NOMO-1 (cell line): ENCODE results near the gene SYNJ2.

Source experiments
- DNase-seq, 2 experiments: peaks; one replicate each; lab custom pipeline; 2025; ENCODE audit not compliant: unreplicated experiment in 2 of 2; lab: John Stamatoyannopoulos, UW

The SYNJ2 gene

DNA sequence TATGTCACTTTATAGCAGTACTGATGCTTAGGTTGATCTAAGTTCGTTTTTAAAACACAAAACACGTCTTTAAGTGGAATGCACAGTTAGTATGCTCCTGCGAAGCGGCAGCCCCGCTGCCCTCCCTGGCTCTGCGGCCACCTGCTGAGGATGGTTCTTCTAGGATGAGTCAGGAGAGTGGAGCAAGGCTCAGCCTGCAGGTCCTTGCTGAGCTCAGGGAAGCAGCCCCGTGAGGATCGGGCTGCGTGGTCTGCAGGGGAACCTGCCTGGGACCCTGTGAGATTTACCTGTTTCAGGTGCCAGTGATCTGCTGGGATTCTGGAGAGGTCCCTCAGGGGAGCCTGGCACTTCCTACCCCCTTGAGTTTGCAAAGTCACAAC lies 57.5 kb downstream of the SYNJ2 start:
- no peak for DNase-seq

- DNase-seq = no peak
Observed at GRCh38 chr6:158039571-158040050, 57.9 kb downstream of the SYNJ2 start.

DNA sequence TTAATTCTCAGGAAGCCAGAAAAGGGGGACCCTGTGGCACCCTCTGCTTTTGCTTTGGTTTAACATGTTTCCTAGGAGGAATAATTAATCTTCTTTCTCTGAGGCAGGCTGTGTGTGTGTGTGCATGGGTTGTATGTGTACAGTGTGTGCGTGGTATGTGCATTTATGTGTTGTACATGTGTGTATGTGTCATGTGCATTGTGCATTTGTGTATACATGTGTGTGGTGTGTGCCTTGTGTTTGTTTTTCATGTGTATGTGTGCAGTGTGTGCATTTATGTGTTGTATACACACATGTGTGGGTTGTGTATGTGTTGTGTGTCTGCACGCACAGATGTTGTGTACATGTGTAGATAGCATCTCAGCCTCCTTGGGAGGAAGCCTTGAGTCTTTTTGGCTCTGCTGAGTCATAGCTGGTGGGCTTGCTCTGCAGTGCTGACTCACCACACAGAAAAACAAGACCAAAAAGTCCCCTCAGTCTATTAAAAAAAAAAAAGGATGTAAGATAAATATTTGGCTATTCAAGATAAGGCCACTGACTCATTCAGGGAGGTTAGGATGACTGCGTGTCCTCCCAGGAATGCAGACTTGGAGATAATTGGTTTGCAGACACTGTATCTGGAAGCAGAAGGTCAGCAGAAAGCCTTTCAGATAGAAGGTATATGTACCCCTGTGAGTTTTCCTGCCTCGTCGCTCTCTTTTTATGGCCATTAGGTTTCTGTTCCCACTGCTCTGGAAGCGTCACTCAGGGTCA lies 58.6 kb downstream of the SYNJ2 start:
- DNase-seq = peak in 1 of 2 experiments; percentile 30

DNA sequence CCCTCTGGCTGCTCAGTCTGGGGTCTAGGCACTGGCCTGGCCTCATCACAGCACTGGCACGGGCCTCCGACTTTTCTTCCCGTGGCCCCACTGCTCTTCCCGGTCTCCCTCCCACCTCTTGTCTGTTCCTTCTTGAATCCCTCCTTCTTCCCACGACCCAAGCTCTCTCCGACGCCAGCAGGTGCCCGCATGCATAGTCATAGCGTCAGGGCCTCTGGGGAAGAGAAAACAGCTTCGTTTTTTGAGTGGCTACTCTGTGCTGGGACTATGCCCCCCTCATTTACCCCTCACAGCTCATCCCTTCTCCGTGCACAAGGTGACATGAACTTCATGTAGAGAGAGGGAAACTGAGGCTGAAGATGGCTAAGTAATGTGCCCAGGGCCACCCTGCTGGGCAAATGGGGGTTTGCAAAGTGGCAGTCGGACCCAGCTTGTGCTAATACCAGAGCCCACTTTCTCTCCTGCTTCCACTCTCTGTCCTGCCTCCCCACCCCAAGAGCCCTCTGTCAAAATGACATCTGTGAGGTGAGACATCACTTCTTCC lies 59.2 kb downstream of the SYNJ2 start:
- no peak for DNase-seq

- no peak for DNase-seq
Observed at GRCh38 chr6:158041370-158041769, 59.7 kb downstream of the SYNJ2 start.

GRCh38 chr6:158041788-158042187 lies 60.1 kb downstream of the SYNJ2 start:
- no peak for DNase-seq

GRCh38 chr6:158042245-158042798 lies 60.7 kb downstream of the SYNJ2 start:
- DNase-seq = no peak

- DNase-seq = no peak
Observed at GRCh38 chr6:158043008-158043407, 61.3 kb downstream of the SYNJ2 start.

DNA sequence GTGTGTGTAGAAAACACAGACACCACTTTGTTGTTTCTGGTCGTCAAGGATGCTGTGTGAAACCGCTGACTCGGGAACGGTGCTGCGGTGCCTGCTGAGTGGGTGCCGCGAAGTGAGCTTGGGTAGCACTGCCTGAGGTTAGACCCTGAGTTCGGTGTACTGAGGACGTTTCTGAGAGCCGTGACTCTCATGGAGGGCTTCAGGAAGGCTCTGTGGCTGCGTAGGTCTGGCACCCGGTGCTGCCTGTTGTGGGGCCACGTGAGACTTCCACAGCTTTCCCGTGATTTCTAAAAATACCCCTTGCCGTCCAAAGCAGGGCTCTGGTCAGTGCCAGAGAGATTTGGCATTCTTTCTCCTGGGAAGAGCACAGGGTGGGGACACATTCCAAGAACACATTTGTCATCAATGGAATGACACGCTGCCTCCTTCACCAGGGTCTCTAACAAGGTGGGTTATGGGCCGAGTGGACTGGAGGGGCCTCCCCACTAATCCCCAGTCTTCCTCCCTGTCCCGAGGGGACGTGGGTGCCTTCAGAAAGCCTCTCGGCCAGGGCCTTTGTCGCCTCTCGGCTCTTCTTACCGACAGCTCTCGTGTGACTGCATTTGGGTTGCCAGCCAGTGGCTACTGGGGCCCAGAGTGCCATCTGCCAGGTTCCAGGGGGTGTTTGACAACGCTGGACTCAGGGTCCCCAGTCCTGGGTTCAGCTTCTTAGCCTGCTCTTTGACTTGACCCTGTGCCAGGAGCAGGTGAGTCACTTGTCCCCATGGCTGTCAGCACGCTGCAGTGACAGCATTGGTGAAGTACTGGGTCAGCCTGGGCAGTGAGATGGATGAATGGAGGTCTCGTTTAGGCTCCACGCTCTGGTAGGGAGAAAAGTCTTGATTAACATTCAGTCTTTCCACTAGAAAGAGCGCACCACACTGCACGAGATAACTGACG lies 62.2 kb downstream of the SYNJ2 start:
- DNase-seq = no peak

DNA sequence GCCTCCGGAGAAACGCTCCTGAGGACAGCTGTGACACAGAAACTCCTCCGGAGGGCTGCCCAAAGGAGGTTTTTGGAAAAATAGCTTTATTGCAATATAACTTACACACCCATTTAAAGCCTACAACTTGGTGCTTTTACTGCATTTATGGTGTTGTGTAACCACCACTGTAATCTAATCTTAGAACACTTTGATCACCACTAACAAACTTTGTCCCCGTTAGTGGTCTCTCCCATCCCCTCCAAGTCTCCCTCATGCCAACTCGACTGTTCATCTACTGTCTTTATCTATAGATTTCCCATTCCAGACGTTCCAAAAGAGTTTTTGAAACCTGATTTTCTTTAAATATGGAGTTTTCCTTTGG lies 62.8 kb downstream of the SYNJ2 start:
- DNase-seq = no peak

DNA sequence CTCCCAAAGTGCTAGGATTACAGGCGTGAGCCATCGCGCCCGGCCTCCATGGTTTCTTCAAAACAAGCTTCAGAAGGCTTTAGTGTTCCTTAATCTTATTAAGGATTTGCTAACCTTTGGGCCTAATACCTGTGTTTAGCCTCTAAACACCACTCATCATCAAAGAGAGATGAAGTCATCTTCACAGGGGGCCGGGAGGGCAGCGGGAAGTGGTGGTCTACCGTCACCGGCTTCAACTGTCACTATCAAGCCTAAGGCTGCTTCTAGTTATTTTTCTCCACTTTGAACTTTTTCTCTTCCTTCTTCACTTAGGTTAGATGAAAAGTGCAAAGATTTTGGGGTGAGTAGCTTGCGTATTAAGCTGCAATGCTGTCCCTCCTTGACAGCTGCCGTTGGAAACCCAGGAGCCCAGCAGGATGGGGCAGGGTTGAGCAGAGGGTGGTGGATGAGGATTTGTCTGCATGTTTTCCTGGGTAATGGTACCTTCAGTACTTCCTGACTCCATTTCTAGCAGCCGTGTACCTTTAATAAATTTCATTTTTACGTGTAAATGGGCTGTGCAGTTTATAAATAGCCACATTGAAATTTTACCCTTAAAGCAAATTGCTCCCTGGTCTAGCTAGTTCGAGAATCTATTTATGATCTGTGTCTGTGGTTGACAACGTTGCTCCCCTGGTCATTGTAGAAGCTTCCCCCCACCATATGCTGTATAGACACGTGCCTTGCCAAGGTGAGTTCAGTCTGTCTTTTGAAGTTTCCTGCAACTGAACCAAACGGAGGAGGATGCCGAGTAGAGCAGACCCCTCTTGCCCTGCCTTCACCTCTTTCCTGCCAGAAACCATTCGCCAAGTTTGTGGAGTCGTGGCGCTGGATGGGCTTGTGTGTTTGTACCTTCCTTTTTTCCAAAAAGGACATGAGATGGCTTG lies 64.8 kb downstream of the SYNJ2 start:
- no peak for DNase-seq

- DNase-seq = no peak
Observed at GRCh38 chr6:158047127-158047518, 65.5 kb downstream of the SYNJ2 start.

DNA sequence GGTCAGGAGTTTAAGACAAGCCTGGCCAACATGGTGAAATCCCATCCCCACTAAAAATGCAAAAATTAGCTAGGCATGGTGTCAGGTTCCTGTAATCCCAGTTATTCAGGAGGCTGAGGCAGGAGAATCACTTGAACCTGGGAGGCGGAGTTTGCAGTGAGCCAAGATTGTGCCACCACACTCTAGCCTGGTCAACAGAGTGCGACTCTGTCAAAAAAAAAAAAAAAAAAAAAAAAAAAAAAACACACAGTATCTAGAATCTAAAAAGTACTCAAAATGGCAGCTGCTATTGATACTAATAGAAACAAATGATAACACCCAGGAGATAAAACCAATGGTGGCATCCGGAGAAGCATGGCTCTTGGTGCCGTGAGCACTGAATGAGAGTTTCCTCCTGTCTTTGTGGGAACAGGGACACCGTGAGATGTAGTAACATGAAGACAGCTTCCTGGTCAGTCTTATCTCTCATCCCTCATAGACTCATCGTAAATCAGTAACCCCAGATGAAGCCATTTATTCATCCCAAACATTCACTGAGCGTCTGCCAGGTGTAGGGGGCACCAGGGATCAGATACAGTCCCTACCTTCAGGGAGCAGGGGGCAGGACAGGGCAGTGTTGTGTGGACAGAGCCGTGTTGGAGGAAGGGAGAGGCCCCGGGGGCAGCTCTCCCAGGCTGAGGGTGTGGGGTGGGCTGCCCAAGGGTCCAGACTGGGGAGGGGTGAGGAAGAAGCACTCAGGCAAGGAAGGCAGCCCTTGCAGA lies 66.1 kb downstream of the SYNJ2 start:
- DNase-seq = no peak

DNA sequence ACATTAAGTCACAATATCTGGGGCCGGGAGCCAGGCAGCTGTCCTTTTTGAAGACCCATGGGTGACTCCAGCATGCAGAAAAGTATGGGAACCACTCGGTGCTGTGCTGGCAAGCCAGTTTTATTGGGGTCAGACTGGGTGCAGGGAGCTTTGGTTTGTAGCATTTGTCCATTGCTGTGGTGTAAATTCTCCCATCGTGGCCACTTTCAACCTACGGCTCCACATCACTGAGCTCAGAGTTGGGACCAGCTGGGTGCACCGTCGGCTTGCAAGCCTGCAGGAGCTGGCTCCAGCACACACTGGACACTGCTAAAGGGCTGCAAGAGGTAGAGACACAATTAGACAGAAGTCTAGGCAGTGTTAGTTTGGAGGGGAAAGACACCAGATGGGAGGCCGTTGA lies 66.9 kb downstream of the SYNJ2 start:
- no peak for DNase-seq

DNA sequence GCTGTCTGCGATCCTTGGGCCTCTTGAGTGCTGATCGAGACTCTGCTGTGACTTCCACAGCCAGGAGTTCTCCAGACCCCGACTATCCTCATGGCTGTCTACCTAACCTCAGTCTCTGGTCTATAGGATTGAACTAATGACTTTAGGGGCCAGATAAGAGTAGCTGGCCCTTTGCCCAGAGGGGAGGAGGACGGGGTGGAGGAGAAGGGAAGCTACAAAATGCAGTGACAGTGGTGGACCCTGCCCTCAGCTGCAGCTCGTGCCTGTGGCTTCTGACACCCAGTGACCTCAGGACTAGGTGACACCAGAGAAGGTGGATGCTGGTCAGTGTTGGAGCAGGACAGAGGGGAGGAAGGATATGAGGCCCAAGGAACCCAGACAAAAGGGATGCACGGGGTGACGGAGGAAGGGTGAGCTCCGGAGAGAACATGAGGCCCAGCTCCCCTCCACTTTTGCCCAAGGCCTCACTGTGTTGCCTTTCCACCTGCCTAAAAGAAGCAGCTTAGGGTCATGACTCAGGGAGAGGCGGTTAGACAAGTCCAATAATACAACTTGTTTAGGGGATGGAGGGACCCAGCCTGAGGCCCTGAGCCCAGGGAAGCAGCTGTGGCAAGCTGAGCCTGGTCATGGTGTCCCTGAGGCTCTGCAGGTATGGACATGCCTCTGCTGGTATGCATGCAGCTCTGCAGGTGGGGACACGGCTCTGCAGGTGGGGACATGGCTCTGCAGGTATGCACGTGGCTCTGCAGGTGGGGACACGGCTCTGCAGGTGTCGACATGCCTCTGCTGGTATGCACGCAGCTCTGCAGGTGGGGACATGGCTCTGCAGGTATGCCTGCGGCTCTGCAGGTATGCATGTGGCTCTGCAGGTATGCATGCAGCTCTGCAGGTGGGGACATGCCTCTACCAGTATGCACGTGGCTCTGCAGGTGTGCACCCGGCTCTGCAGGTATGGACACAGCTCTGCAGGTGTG lies 67.7 kb downstream of the SYNJ2 start:
- DNase-seq = no peak

DNA sequence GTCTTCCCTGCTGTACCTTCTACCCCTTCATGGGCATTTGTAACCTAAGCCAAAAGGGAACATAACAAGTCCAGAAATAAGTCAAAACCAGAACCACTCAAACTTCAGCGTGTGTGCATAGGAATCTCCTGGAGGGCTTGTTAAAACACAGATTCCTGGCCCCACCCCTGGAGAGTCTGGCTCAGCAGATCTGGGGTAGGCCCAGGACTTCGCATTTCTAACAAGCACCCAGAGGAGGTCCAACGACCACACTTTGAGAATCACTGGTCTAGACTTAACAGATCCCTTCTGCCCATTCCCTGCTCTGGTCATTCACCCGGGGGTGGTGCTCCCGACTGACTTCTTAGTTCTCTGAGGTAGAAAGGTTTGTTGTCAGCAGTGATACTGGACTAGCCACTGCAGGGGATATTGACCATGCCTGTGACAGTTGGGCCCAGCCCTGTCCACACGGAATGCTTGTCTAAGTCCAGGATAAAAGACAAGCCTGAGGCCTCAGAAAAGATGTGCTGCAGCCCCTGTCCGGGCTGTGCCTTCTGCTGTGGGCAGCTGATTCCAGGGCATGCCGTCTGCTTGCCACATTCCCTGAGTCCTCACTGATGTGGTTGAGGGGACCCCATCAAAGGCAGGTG lies 68.6 kb downstream of the SYNJ2 start:
- DNase-seq = no peak

- no peak for DNase-seq
Observed at GRCh38 chr6:158050955-158051354, 69.3 kb downstream of the SYNJ2 start.

DNA sequence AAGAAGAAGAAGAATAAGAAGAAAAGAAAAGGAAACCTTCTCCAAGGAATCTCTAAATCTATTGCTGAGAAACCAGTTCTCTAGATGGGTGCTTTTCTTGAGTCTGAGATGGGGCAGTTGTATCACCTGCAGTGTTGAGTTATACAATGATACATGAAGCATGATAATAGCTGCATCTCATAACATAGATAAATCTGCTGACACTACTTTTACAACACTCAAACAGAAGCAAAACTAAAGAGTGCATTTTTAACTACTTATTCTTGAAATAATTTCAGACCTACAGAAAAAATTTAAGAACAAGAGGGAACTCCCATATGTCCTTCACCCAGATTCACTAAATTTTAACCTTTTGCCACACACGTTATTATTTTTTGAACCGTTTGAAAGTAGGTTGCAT lies 70.3 kb downstream of the SYNJ2 start:
- no peak for DNase-seq
